ENCODE results near the gene INPP4A. TPM values are rescaled to one million over a fixed set of nuclear protein-coding genes. Genes with fewer than 3 reads are reported as not detected.

Gene INPP4A
- total and polyA plus RNA-seq, 2 experiments from 2014 or later: 7.9 to 13.1 TPM

DNA sequence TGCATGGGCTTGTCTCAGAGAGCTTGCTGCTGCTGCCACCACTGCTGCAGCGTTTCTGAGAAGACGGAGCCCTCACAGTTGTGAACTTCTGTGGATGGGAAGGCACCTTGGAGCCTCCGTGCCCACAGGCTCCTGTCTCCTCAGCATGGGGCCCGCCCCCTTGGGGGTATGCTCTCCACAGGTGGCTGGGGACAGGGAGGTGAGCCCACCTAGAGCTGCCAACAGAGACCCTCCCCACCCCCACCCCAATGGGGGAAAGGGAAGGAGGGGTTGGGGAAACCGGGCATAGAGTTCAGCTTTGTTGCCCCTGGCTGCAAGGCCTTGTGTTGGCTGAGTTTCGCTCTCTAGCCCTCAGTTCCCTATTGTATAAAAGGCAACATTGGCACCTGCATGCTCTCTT, 76.1 kb downstream of the INPP4A start:
- Histone ChIP-seq H3K4me2 (no peak overlapping the region), H3K79me2 (peaks cover 9% of the 10 kb centered on the region), H3K27me3 (no peaks in the 10 kb centered on the region), H3K4me3 (no peak overlapping the region), H3K9me3 (ENCODE audit: low read depth) (no peaks in the 10 kb centered on the region), H2AFZ (no peak overlapping the region), H3K4me1 (ENCODE audit: insufficient read depth) (no peaks in the 10 kb centered on the region), H3K36me3 (replicated peaks; ENCODE audit: insufficient read depth, low read depth) (no peaks in the 10 kb centered on the region), H4K20me1 (ENCODE audit: insufficient read depth, poor library complexity, severe bottlenecking) (no peaks in the 10 kb centered on the region), H3K27ac (no peak overlapping the region), H3K9me2 (replicated peaks; ENCODE audit: insufficient read depth) (no peaks in the 10 kb centered on the region)
- 93% methylated on average over 6 of the region's 6 CpGs for WGBS (ENCODE audit: low lambda C conversion rate, missing lambda C conversion rate)
- TF ChIP-seq EZH2 (IDR thresholded peaks at IDR 0.05; ENCODE audit: borderline replicate concordance) (no peak), EZH2phosphoT487 (IDR thresholded peaks at IDR 0.05; ENCODE audit: low read depth, severe bottlenecking, unreplicated experiment) (no peak)
- no peak for DNase-seq (ENCODE audit: low spot score)

- H3K79me2 ChIP-seq: peaks cover 4% of the 10 kb centered on the region
- H3K27ac ChIP-seq: no peak overlapping the region
- H3K36me3 ChIP-seq (replicated peaks; ENCODE audit: insufficient read depth, low read depth): no peaks in the 10 kb centered on the region
- H3K4me2 ChIP-seq: no peak overlapping the region
- no peaks in the 10 kb centered on the region for H3K9me3 ChIP-seq (ENCODE audit: low read depth)
- H3K9me2 ChIP-seq (replicated peaks; ENCODE audit: insufficient read depth): no peaks in the 10 kb centered on the region
- no peaks in the 10 kb centered on the region for H3K27me3 ChIP-seq
- TF ChIP-seq, protein P1, sequence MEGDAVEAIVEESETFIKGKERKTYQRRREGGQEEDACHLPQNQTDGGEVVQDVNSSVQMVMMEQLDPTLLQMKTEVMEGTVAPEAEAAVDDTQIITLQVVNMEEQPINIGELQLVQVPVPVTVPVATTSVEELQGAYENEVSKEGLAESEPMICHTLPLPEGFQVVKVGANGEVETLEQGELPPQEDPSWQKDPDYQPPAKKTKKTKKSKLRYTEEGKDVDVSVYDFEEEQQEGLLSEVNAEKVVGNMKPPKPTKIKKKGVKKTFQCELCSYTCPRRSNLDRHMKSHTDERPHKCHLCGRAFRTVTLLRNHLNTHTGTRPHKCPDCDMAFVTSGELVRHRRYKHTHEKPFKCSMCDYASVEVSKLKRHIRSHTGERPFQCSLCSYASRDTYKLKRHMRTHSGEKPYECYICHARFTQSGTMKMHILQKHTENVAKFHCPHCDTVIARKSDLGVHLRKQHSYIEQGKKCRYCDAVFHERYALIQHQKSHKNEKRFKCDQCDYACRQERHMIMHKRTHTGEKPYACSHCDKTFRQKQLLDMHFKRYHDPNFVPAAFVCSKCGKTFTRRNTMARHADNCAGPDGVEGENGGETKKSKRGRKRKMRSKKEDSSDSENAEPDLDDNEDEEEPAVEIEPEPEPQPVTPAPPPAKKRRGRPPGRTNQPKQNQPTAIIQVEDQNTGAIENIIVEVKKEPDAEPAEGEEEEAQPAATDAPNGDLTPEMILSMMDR (IDR thresholded peaks at IDR 0.05; ENCODE audit: poor library complexity): no peak
- TF ChIP-seq EZH2phosphoT487 (IDR thresholded peaks at IDR 0.05; ENCODE audit: low read depth, severe bottlenecking, unreplicated experiment) (no peak), EZH2 (IDR thresholded peaks at IDR 0.05; ENCODE audit: borderline replicate concordance) (no peak)
- 94% methylated on average over 7 of the region's 7 CpGs for WGBS (ENCODE audit: low lambda C conversion rate, missing lambda C conversion rate)
- no peak overlapping the region for H2AFZ ChIP-seq
- H3K4me1 ChIP-seq (ENCODE audit: insufficient read depth): no peaks in the 10 kb centered on the region
- H3K4me3 ChIP-seq: no peak overlapping the region
- DNase-seq (ENCODE audit: low spot score): no peak
- no peaks in the 10 kb centered on the region for H4K20me1 ChIP-seq (ENCODE audit: insufficient read depth, poor library complexity, severe bottlenecking)
Measured at GRCh38 chr2:98521266-98521665, 76.6 kb downstream of the INPP4A start.

- H2AFZ ChIP-seq: no peak overlapping the region
Measured at GRCh38 chr2:98522854-98523253, 78.2 kb downstream of the INPP4A start.

DNA sequence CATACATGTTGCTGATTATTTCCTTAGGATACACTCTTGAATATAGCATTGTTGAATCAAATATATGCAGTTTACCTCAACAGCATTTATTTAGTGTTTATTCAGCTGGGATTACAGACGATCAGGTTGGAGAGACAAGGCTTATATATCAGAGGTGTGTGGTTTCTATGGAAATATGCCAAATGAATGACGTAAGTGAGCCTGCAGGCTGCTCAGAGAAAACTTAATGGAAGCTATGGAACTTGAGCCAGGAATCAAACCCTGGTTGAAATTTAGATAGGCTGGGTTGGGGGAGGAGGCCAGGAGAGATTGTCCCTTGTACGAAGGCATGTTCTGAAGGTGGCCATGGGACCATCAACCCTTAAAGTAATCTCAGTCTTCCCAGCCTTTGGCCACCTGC, 79.5 kb downstream of the INPP4A start:
- 76% methylated on average over 3 of the region's 3 CpGs for WGBS (ENCODE audit: low lambda C conversion rate, missing lambda C conversion rate)
- TF ChIP-seq EZH2 (IDR thresholded peaks at IDR 0.05; ENCODE audit: borderline replicate concordance) (no peak), EZH2phosphoT487 (IDR thresholded peaks at IDR 0.05; ENCODE audit: low read depth, severe bottlenecking, unreplicated experiment) (no peak)
- TF ChIP-seq, protein P1 (IDR thresholded peaks at IDR 0.05; ENCODE audit: poor library complexity): no peak
- Histone ChIP-seq H3K36me3 (replicated peaks; ENCODE audit: insufficient read depth, low read depth) (no peaks in the 10 kb centered on the region), H3K4me1 (ENCODE audit: insufficient read depth) (no peaks in the 10 kb centered on the region), H3K4me3 (no peak overlapping the region), H3K79me2 (no peaks in the 10 kb centered on the region), H2AFZ (no peak overlapping the region), H3K9me3 (ENCODE audit: low read depth) (no peaks in the 10 kb centered on the region), H3K27ac (no peak overlapping the region), H4K20me1 (ENCODE audit: insufficient read depth, poor library complexity, severe bottlenecking) (no peaks in the 10 kb centered on the region), H3K4me2 (no peak overlapping the region), H3K9me2 (replicated peaks; ENCODE audit: insufficient read depth) (no peaks in the 10 kb centered on the region), H3K27me3 (no peaks in the 10 kb centered on the region)
- DNase-seq (ENCODE audit: low spot score): no peak

More at GRCh38 chr2:98522854-98523253, 78.2 kb downstream of the INPP4A start:
- Histone ChIP-seq H3K4me1 (ENCODE audit: insufficient read depth) (no peaks in the 10 kb centered on the region), H3K9me3 (ENCODE audit: low read depth) (no peaks in the 10 kb centered on the region), H3K4me2 (no peak overlapping the region), H4K20me1 (ENCODE audit: insufficient read depth, poor library complexity, severe bottlenecking) (no peaks in the 10 kb centered on the region), H3K4me3 (no peak overlapping the region), H3K9me2 (replicated peaks; ENCODE audit: insufficient read depth) (no peaks in the 10 kb centered on the region), H3K36me3 (replicated peaks; ENCODE audit: insufficient read depth, low read depth) (no peaks in the 10 kb centered on the region), H3K27ac (no peak overlapping the region), H3K79me2 (peaks cover 4% of the 10 kb centered on the region), H3K27me3 (no peaks in the 10 kb centered on the region)
- no peak for DNase-seq (ENCODE audit: low spot score)
- 98% methylated on average over 2 of the region's 2 CpGs for WGBS (ENCODE audit: low lambda C conversion rate, missing lambda C conversion rate)
- no peak for TF ChIP-seq EZH2phosphoT487 (IDR thresholded peaks at IDR 0.05; ENCODE audit: low read depth, severe bottlenecking, unreplicated experiment)
- no peak for TF ChIP-seq EZH2 (IDR thresholded peaks at IDR 0.05; ENCODE audit: borderline replicate concordance)
- TF ChIP-seq, protein P1 (IDR thresholded peaks at IDR 0.05; ENCODE audit: poor library complexity): no peak

Data from hepatocyte (in vitro differentiated cells).